ENCODE results near the gene EIF3L. TPM values are rescaled to one million over a fixed set of nuclear protein-coding genes. Genes with fewer than 3 reads are reported as not detected.
A peak's percentile ranks its signal among the peaks of the same experiment; 100 is the strongest.

The EIF3L gene
- total and polyA plus RNA-seq, 2 of the 8 experiments (the other 6 are each of a cell fraction or from before 2014, with no cell fraction given): 639 to 886 TPM

- TF ChIP-seq TAF1 (IDR thresholded peaks at IDR 0.05; ENCODE audit: low read depth, low read length) (0 out of 2 replicates have a peak, but pooled peaks have one; percentile 23), POLR2A (IDR thresholded peaks at IDR 0.05; ENCODE audit: control extremely low read depth in 1 of 2, low read depth in 2 of 2, low read length in 2 of 2) (peak in 1 of 2 experiments; percentile 40; a peak in 1 of 3 replicates), SUZ12 (IDR thresholded peaks at IDR 0.05; ENCODE audit: low read length) (peak; percentile 61; the same call in 1 of the 2 replicates), MAFK (IDR thresholded peaks at IDR 0.05; ENCODE audit: low read depth, low read length) (no peak), CHD1 (IDR thresholded peaks at IDR 0.05; ENCODE audit: low read depth, low read length) (no peak), TEAD4 (IDR thresholded peaks at IDR 0.05; ENCODE audit: low read depth, low read length) (peak; percentile 92), GTF2F1 (IDR thresholded peaks at IDR 0.05; ENCODE audit: borderline replicate concordance, low read depth, low read length) (0 out of 2 replicates have a peak, but pooled peaks have one; percentile 7), SRF (IDR thresholded peaks at IDR 0.05; ENCODE audit: low read depth, low read length) (no peak), HDAC2 (IDR thresholded peaks at IDR 0.05; ENCODE audit: borderline replicate concordance in 1 of 2, low read depth in 2 of 2, low read length in 2 of 2) (0 out of 4 replicates have a peak, but pooled peaks of 1 of the 2 experiments have one; percentile 5), CTCF (IDR thresholded peaks at IDR 0.05; ENCODE audit: control extremely low read depth in 1 of 3, insufficient read depth in 1 of 3, low read depth in 1 of 3, low read length in 3 of 3) (peak; percentile 55 to 78 (median 58)), E2F6 (IDR thresholded peaks at IDR 0.05) (peak; percentile 20; the same call in 1 of the 2 replicates), RBBP5 (IDR thresholded peaks at IDR 0.05; ENCODE audit: borderline replicate concordance, low read depth, low read length) (0 out of 2 replicates have a peak, but pooled peaks have one; percentile 26), ASH2L (IDR thresholded peaks at IDR 0.05; ENCODE audit: low read length) (peak; percentile 12), EZH2 (IDR thresholded peaks at IDR 0.05; ENCODE audit: low read depth, low read length, severe bottlenecking) (peak; percentile 64), TAF7 (optimal IDR thresholded peaks at IDR 0.05; ENCODE audit: borderline replicate concordance, low read depth, low read length) (no peak), SP4 (IDR thresholded peaks at IDR 0.05; ENCODE audit: low read length) (no peak)
Observed at GRCh38 chr22:37824674-37825641, 24.3 kb upstream of the EIF3L start (continued).
